ENCODE measurements around the gene CARMIL3. TPM values are rescaled to one million over a fixed set of nuclear protein-coding genes. Genes with fewer than 3 reads are reported as not detected.
A peak's percentile ranks its signal among the peaks of the same experiment; 100 is the strongest.

Gene CARMIL3
- total RNA-seq, 3 donors from 2014 or later, result 0.16 to 0.98 (median 0.73) TPM

GRCh38 chr14:24089890-24090289 is 38.1 kb downstream of the CARMIL3 start:
- intact Hi-C loops (cut with DNase I; ENCODE audit: low total_unique reads), result no loop called here
- H3K27me3 ChIP-seq, result no peaks in the 10 kb centered on the region
- TF ChIP-seq POLR2AphosphoS5 (IDR thresholded peaks at IDR 0.05) (no peak), POLR2A (IDR thresholded peaks at IDR 0.05) (no peak), CTCF (IDR thresholded peaks at IDR 0.05) (no peak)

GRCh38 chr14:24092110-24092504 is 40.3 kb downstream of the CARMIL3 start:
- Histone ChIP-seq H3K9me3 (no peaks in the 10 kb centered on the region), H3K4me1 (peaks cover 0 to 4% of the 10 kb centered on the region in 2 donors), H3K4me3 (no peak overlapping the region), H3K27me3 (no peaks in the 10 kb centered on the region), H3K27ac (no peak overlapping the region), H3K36me3 (no peaks in the 10 kb centered on the region)
- TF ChIP-seq POLR2A (IDR thresholded peaks at IDR 0.05), result no peak
- no peak for TF ChIP-seq POLR2AphosphoS5 (IDR thresholded peaks at IDR 0.05)
- TF ChIP-seq CTCF (IDR thresholded peaks at IDR 0.05), result no peak
- no peak for DNase-seq (ENCODE audit: low spot score in 2 of 2)
- intact Hi-C loops (cut with DNase I; ENCODE audit: low total_unique reads), result no loop called here

More at GRCh38 chr14:24089890-24090289, 38.1 kb downstream of the CARMIL3 start:
- DNase-seq (ENCODE audit: low spot score in 2 of 2), result no peak
- H3K9me3 ChIP-seq, result no peaks in the 10 kb centered on the region
- H3K27ac ChIP-seq, result no peak overlapping the region
- no peaks in the 10 kb centered on the region for H3K36me3 ChIP-seq
- no peaks in the 10 kb centered on the region for H3K4me1 ChIP-seq
- no peak overlapping the region for H3K4me3 ChIP-seq

GRCh38 chr14:24092505-24093206 is 40.8 kb downstream of the CARMIL3 start:
- intact Hi-C loops (cut with DNase I; ENCODE audit: low total_unique reads), result no loop called here
- H3K4me3 ChIP-seq, result no peak overlapping the region
- no peaks in the 10 kb centered on the region for H3K27me3 ChIP-seq
- DNase-seq (ENCODE audit: low spot score in 2 of 2), result no peak
- H3K36me3 ChIP-seq, result no peaks in the 10 kb centered on the region
- no peaks in the 10 kb centered on the region for H3K9me3 ChIP-seq
- H3K4me1 ChIP-seq, result peaks cover 0 to 4% of the 10 kb centered on the region in 2 donors
- peak overlapping the region; percentile 95 to 99 for H3K27ac ChIP-seq
- TF ChIP-seq POLR2AphosphoS5 (IDR thresholded peaks at IDR 0.05), result no peak
- TF ChIP-seq POLR2A (IDR thresholded peaks at IDR 0.05), result no peak
- no peak for TF ChIP-seq CTCF (IDR thresholded peaks at IDR 0.05)

DNA sequence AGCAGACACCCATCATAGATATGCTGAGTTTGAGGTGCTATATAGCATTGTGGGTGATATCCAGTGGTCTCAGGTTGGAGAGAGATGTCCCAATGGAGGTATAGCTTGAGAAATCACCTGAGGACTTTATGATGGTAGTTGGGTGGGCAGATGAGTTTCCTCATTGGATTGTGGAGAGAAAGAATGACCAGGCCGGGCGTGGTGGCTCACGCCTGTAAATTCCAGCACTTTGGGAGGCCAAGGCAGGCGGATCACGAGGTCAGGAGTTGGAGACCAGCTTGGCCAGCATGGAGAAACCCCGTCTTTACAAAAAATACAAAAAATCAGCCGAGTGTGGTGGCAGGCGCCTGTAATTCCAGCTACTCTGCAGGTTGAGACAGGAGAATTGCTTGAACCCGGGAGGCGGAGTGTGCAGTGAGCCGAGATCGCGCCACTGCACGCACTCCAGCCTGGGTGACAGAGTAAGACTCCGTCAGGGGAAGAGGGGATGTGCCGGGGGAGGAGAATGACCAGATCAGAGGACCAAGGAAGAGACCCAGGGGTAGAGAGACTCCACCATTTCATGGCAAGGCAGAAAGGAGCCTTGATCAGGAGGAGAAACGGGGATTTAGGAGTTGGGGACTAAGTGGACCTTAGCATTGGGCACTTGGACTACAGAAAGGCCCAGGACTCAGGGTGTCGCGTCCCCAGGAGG is 41.5 kb downstream of the CARMIL3 start:
- H3K27ac ChIP-seq, result peak overlapping the region; percentile 95 to 99
- TF ChIP-seq POLR2A (IDR thresholded peaks at IDR 0.05), result no peak
- TF ChIP-seq CTCF (IDR thresholded peaks at IDR 0.05), result no peak
- TF ChIP-seq POLR2AphosphoS5 (IDR thresholded peaks at IDR 0.05), result no peak
- H3K27me3 ChIP-seq, result no peaks in the 10 kb centered on the region
- peak overlapping the region; percentile 91 to 98 (median 93) for H3K4me3 ChIP-seq
- intact Hi-C loops (cut with DNase I; ENCODE audit: low total_unique reads), result no loop called here
- DNase-seq (ENCODE audit: low spot score in 2 of 2), result no peak
- peaks cover 0 to 4% of the 10 kb centered on the region in 2 donors for H3K4me1 ChIP-seq
- no peaks in the 10 kb centered on the region for H3K36me3 ChIP-seq
- no peaks in the 10 kb centered on the region for H3K9me3 ChIP-seq
